ENCODE data around the gene VPS37D. TPM values are rescaled to one million over a fixed set of nuclear protein-coding genes. Genes with fewer than 3 reads are reported as not detected.
"Not testable (repeated sequence)": the region's sequence is repeated elsewhere in the genome, so short reads cannot be mapped to it uniquely, and the experiment has no call there.

The VPS37D gene
- total RNA-seq, 1 experiment from 2014 or later, result 8.3 TPM

GRCh38 chr7:73708961-73709549 lies 41.4 kb downstream of the VPS37D start:
- peaks cover 45% of the 10 kb centered on the region for H4K20me1 ChIP-seq (ENCODE audit: insufficient read depth)
- POLR2A ChIA-PET (ENCODE audit: unreplicated experiment), result no interaction called here
- H3K4me1 ChIP-seq (replicated peaks; ENCODE audit: insufficient read depth), result peaks cover 36% of the 10 kb centered on the region
- no peaks in the 10 kb centered on the region for H3K9me3 ChIP-seq (ENCODE audit: insufficient read depth, low read depth)
- peaks cover 78% of the 10 kb centered on the region for H3F3A ChIP-seq (ENCODE audit: insufficient read depth, low read depth)
- peaks cover 62% of the 10 kb centered on the region for H3K79me2 ChIP-seq (ENCODE audit: low read depth)
- no peaks in the 10 kb centered on the region for H3K9me2 ChIP-seq (ENCODE audit: insufficient read depth)
- no peak overlapping the region for H3K4me3 ChIP-seq
- CTCF ChIA-PET, result no interaction called here
- no peak overlapping the region for H3K4me2 ChIP-seq
- no TSS peak for BruUV-seq (replicated peaks)
- peaks cover 34% of the 10 kb centered on the region for H3K36me3 ChIP-seq (ENCODE audit: low read depth)
- TF ChIP-seq EZH2 (IDR thresholded peaks at IDR 0.05; ENCODE audit: low read depth) (no peak), CTCF (conservative IDR thresholded peaks at IDR 0.05) (no peak)
- no peaks in the 10 kb centered on the region for H3K27me3 ChIP-seq (ENCODE audit: insufficient read depth, low read depth)
- intact Hi-C loops (cut with micrococcal nuclease; ENCODE audit: unreplicated experiment), result no loop called here
- DNase-seq, result peak in 1 of 2 experiments; percentile 18
- H3K27ac ChIP-seq, result no peak overlapping the region
- no peak overlapping the region for H2AFZ ChIP-seq

GRCh38 chr7:73712773-73713172 lies 45.1 kb downstream of the VPS37D start:
- Histone ChIP-seq H3K27me3 (ENCODE audit: insufficient read depth, low read depth) (no peaks in the 10 kb centered on the region), H3K9me2 (ENCODE audit: insufficient read depth) (no peaks in the 10 kb centered on the region), H2AFZ (no peak overlapping the region), H3K4me2 (no peak overlapping the region), H3F3A (ENCODE audit: insufficient read depth, low read depth) (peaks cover 74% of the 10 kb centered on the region), H3K4me3 (no peak overlapping the region), H3K4me1 (replicated peaks; ENCODE audit: insufficient read depth) (peaks cover 44% of the 10 kb centered on the region), H3K9me3 (ENCODE audit: insufficient read depth, low read depth) (no peaks in the 10 kb centered on the region), H4K20me1 (ENCODE audit: insufficient read depth) (peaks cover 65% of the 10 kb centered on the region), H3K36me3 (ENCODE audit: low read depth) (peaks cover 17% of the 10 kb centered on the region), H3K27ac (no peak overlapping the region), H3K79me2 (ENCODE audit: low read depth) (peaks cover 85% of the 10 kb centered on the region)
- CTCF ChIA-PET, result no interaction called here
- intact Hi-C loops (cut with micrococcal nuclease; ENCODE audit: unreplicated experiment), result no loop called here
- DNase-seq, result no peak
- BruUV-seq (replicated peaks), result no TSS peak
- POLR2A ChIA-PET (ENCODE audit: unreplicated experiment), result no interaction called here
- TF ChIP-seq CTCF (conservative IDR thresholded peaks at IDR 0.05) (no peak), EZH2 (IDR thresholded peaks at IDR 0.05; ENCODE audit: low read depth) (no peak)

GRCh38 chr7:73713319-73713718 lies 45.7 kb downstream of the VPS37D start:
- Histone ChIP-seq H3K36me3 (ENCODE audit: low read depth) (peaks cover 16% of the 10 kb centered on the region), H3K79me2 (ENCODE audit: low read depth) (peaks cover 90% of the 10 kb centered on the region), H3K4me1 (replicated peaks; ENCODE audit: insufficient read depth) (peaks cover 45% of the 10 kb centered on the region), H3F3A (ENCODE audit: insufficient read depth, low read depth) (peaks cover 74% of the 10 kb centered on the region), H4K20me1 (ENCODE audit: insufficient read depth) (peaks cover 64% of the 10 kb centered on the region)
- H2AFZ ChIP-seq; BruUV-seq (replicated peaks); H3K9me2 ChIP-seq (ENCODE audit: insufficient read depth); POLR2A ChIA-PET (ENCODE audit: unreplicated experiment); H3K4me3 ChIP-seq; intact Hi-C loops (cut with micrococcal nuclease; ENCODE audit: unreplicated experiment); H3K4me2 ChIP-seq; H3K27me3 ChIP-seq (ENCODE audit: insufficient read depth, low read depth); DNase-seq; H3K9me3 ChIP-seq (ENCODE audit: insufficient read depth, low read depth); CTCF ChIA-PET; H3K27ac ChIP-seq: not testable (repeated sequence)

Data from PC-9 (cell line).